ENCODE results near the gene SVIL. TPM values are rescaled to one million over a fixed set of nuclear protein-coding genes. Genes with fewer than 3 reads are reported as not detected.

SVIL gene
- total RNA-seq, 1 donor from 2014 or later, result 25.1 TPM

- DNase-seq (ENCODE audit: low spot score), result no peak
- peaks cover 26% of the 10 kb centered on the region for H3K4me1 Mint-ChIP-seq
- peaks cover 3% of the 10 kb centered on the region for H4K20me1 ChIP-seq (ENCODE audit: low read depth)
Measured at GRCh38 chr10:29600067-29600466, 34.7 kb downstream of the SVIL start.

GRCh38 chr10:29598851-29599311 lies 35.9 kb downstream of the SVIL start:
- no peak for DNase-seq (ENCODE audit: low spot score)
- H3K4me2 ChIP-seq, result no peak overlapping the region
- H3K4me1 ChIP-seq, result peaks cover 5% of the 10 kb centered on the region
- H3K27ac ChIP-seq, result no peak overlapping the region
- H3K4me3 Mint-ChIP-seq, result no peak overlapping the region
- H3K4me3 ChIP-seq, result no peak overlapping the region
- H3K27me3 Mint-ChIP-seq (ENCODE audit: insufficient read depth, low read depth), result peaks cover 2% of the 10 kb centered on the region
- no peaks in the 10 kb centered on the region for H3K9me3 ChIP-seq (ENCODE audit: low read depth)
- no peaks in the 10 kb centered on the region for H3K27me3 ChIP-seq
- no peak overlapping the region for H3K9ac ChIP-seq
- H4K20me1 ChIP-seq (ENCODE audit: low read depth), result peaks cover 3% of the 10 kb centered on the region
- no peaks in the 10 kb centered on the region for H3K9me3 Mint-ChIP-seq
- H3K27ac Mint-ChIP-seq, result no peak overlapping the region
- H3F3A ChIP-seq (ENCODE audit: low read depth), result no peaks in the 10 kb centered on the region
- TF ChIP-seq EZH2 (IDR thresholded peaks at IDR 0.05) (no peak), CTCF (IDR thresholded peaks at IDR 0.05) (no peak), EZH2phosphoT487 (IDR thresholded peaks at IDR 0.05) (no peak)
- H2AFZ ChIP-seq (replicated peaks), result no peak overlapping the region
- H3K79me2 ChIP-seq (ENCODE audit: low read depth), result no peaks in the 10 kb centered on the region
- H3K36me3 ChIP-seq, result no peaks in the 10 kb centered on the region
- peaks cover 26% of the 10 kb centered on the region for H3K4me1 Mint-ChIP-seq
- no peaks in the 10 kb centered on the region for H3K36me3 Mint-ChIP-seq

More at GRCh38 chr10:29600067-29600466, 34.7 kb downstream of the SVIL start:
- no peak overlapping the region for H3K4me2 ChIP-seq
- Mint-ChIP-seq H3K27me3 (ENCODE audit: insufficient read depth, low read depth) (peaks cover 2% of the 10 kb centered on the region), H3K27ac (no peak overlapping the region), H3K4me3 (no peak overlapping the region), H3K9me3 (no peaks in the 10 kb centered on the region), H3K36me3 (no peaks in the 10 kb centered on the region)
- no peaks in the 10 kb centered on the region for H3K36me3 ChIP-seq
- H3K27ac ChIP-seq, result no peak overlapping the region
- TF ChIP-seq CTCF (IDR thresholded peaks at IDR 0.05), result no peak
- no peak for TF ChIP-seq EZH2phosphoT487 (IDR thresholded peaks at IDR 0.05)
- no peak for TF ChIP-seq EZH2 (IDR thresholded peaks at IDR 0.05)
- no peak overlapping the region for H2AFZ ChIP-seq (replicated peaks)
- H3K79me2 ChIP-seq (ENCODE audit: low read depth), result no peaks in the 10 kb centered on the region
- H3F3A ChIP-seq (ENCODE audit: low read depth), result no peaks in the 10 kb centered on the region
- no peak overlapping the region for H3K9ac ChIP-seq
- H3K9me3 ChIP-seq (ENCODE audit: low read depth), result no peaks in the 10 kb centered on the region
- no peaks in the 10 kb centered on the region for H3K27me3 ChIP-seq
- H3K4me3 ChIP-seq, result no peak overlapping the region
- H3K4me1 ChIP-seq, result peaks cover 5% of the 10 kb centered on the region

GRCh38 chr10:29596826-29597225 lies 37.9 kb downstream of the SVIL start:
- H4K20me1 ChIP-seq (ENCODE audit: low read depth), result peaks cover 4% of the 10 kb centered on the region
- no peak overlapping the region for H3K27ac ChIP-seq
- H3K36me3 ChIP-seq, result no peaks in the 10 kb centered on the region
- H3K79me2 ChIP-seq (ENCODE audit: low read depth), result no peaks in the 10 kb centered on the region
- Mint-ChIP-seq H3K4me1 (peaks cover 14% of the 10 kb centered on the region), H3K36me3 (no peaks in the 10 kb centered on the region), H3K27me3 (ENCODE audit: insufficient read depth, low read depth) (peaks cover 2% of the 10 kb centered on the region), H3K9me3 (no peaks in the 10 kb centered on the region), H3K4me3 (no peak overlapping the region), H3K27ac (no peak overlapping the region)
- H3K4me1 ChIP-seq, result no peaks in the 10 kb centered on the region
- H3K9me3 ChIP-seq (ENCODE audit: low read depth), result no peaks in the 10 kb centered on the region
- DNase-seq (ENCODE audit: low spot score), result no peak
- H3K27me3 ChIP-seq, result no peaks in the 10 kb centered on the region
- H3K9ac ChIP-seq, result no peak overlapping the region
- H3K4me3 ChIP-seq, result no peak overlapping the region
- TF ChIP-seq CTCF (IDR thresholded peaks at IDR 0.05) (no peak), EZH2phosphoT487 (IDR thresholded peaks at IDR 0.05) (no peak), EZH2 (IDR thresholded peaks at IDR 0.05) (no peak)
- H3K4me2 ChIP-seq, result no peak overlapping the region
- no peaks in the 10 kb centered on the region for H3F3A ChIP-seq (ENCODE audit: low read depth)
- H2AFZ ChIP-seq (replicated peaks), result no peak overlapping the region
